Measurements from ENCODE around the gene SMIM35.
"Not testable (repeated sequence)": the region's sequence is repeated elsewhere in the genome, so short reads cannot be mapped to it uniquely, and the experiment has no call there.

Gene SMIM35

DNA sequence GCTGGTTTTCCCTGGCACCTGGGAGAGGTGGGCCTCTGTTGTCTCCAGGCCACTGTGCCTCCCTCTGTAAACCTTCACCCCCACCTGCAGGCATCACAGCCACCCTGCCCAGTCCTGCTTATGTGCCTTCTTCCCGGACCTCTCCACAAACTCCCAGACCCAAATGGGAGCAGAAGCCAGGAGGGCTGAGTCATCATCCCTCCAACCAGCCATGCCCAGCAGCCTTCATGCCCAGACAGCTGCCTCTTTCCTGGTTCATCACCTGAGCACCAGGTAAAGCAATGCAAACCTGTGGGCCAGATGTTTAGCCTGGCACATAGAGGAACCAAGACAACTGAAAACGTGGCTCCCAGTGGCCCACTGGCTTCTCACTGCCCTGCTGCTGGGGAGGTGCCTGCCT, 12.0 kb downstream of the SMIM35 start:
- H3K4me3 Mint-ChIP-seq: no peak overlapping the region
- no peak for ATAC-seq
- no peaks in the 10 kb centered on the region for H3K9me3 Mint-ChIP-seq
- no peaks in the 10 kb centered on the region for H3K36me3 Mint-ChIP-seq
- H3K4me1 Mint-ChIP-seq: peaks cover 8% of the 10 kb centered on the region
- H3K27ac Mint-ChIP-seq: no peak overlapping the region
- H3K27me3 Mint-ChIP-seq: peaks cover 59% of the 10 kb centered on the region

GRCh38 chr11:118074091-118074685, 12.6 kb downstream of the SMIM35 start:
- peaks cover 58% of the 10 kb centered on the region for H3K27me3 Mint-ChIP-seq
- ATAC-seq: no peak
- no peak overlapping the region for H3K27ac Mint-ChIP-seq
- no peaks in the 10 kb centered on the region for H3K36me3 Mint-ChIP-seq
- no peak overlapping the region for H3K4me3 Mint-ChIP-seq
- peaks cover 8% of the 10 kb centered on the region for H3K4me1 Mint-ChIP-seq
- H3K9me3 Mint-ChIP-seq: no peaks in the 10 kb centered on the region

DNA sequence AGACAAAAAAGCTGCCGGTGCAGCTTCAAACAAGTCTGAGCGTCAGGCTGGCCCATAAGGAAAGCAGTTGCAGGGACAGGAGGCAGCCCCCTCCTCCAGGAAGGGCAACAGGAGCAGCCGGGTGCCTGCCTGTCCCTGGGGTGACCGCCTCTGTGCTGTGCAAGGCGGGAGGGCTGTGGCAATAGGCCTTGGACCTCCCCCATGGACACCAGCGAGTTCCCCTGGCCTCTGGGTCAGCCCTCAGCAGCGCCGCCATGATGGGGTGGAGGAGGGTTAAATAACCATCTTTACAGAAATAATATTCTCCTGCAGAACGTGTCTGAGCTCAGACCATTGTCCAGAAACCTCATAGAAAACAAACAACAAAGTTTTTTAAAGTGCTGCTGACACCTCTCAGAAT, 13.2 kb downstream of the SMIM35 start:
- Mint-ChIP-seq H3K9me3 (no peaks in the 10 kb centered on the region), H3K4me3 (no peak overlapping the region), H3K27me3 (peaks cover 57% of the 10 kb centered on the region), H3K4me1 (peaks cover 8% of the 10 kb centered on the region), H3K36me3 (no peaks in the 10 kb centered on the region), H3K27ac (no peak overlapping the region)
- no peak for ATAC-seq

DNA sequence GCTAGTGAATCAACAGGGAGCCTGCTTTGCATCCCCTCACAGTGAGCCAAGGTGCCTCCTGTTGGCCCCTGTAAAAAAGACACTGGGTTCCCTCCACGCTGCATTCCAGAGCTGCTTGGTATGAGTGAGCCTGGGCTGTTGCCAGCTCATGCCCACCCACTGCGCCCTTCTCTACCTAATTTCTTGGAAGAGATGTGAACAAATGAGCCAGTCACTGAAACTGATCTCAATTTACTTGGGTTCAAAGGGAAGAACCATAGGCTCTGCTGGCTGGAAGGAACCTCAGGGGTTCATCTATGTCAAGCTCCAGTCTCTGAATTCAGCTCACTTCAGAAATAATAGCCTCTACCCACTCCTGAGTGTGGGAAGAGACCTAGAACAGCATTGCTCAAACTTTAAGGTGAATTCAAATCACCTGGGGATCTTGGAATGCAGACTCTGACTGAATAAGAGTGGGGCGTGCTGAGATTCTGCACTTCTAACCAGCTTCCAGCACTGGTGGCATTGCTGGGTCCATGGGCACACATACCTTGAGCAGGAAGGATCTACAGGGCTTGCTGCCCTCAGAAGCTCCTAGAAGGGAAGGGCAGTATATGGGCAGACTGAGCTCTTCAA, 15.2 kb downstream of the SMIM35 start:
- no peak for ATAC-seq
- Mint-ChIP-seq H3K9me3 (no peaks in the 10 kb centered on the region), H3K36me3 (no peaks in the 10 kb centered on the region), H3K4me3 (no peak overlapping the region), H3K4me1 (peaks cover 4% of the 10 kb centered on the region), H3K27ac (no peak overlapping the region), H3K27me3 (peaks cover 49% of the 10 kb centered on the region)

DNA sequence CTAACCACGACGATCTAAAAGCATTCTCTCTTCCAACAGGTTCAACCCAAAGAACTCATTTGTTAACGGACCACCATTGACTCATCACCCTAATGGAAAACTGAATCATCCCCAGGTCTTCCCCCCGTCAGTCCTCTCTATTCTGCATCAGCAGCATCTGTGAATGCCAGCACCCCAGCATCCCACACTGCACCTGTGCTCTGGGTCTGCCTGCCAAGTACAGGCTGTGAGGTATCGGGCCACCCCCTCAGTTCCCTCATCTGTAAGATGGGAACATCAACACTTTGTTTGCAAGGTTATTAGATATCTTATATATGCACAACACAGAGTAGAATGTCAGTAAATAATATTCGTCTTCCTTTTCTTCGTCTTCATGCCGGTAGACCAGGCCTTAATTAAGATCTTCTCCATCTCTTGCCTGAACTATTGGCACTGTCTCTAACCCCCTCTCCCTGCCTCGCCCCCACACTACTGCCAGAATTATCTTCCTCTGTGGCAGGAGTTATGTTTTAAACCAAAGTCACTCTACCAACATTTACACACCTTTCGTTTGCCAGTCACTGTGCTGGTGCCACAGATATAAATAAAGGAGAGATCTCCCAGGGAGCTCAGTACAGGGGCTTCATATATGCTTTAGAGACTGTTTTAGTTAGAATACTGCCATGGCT, 17.7 kb downstream of the SMIM35 start:
- peaks cover 32% of the 10 kb centered on the region for H3K27me3 Mint-ChIP-seq
- H3K27ac Mint-ChIP-seq: no peak overlapping the region
- ATAC-seq: no peak
- no peak overlapping the region for H3K4me3 Mint-ChIP-seq
- H3K9me3 Mint-ChIP-seq: no peaks in the 10 kb centered on the region
- H3K36me3 Mint-ChIP-seq: no peaks in the 10 kb centered on the region
- no peaks in the 10 kb centered on the region for H3K4me1 Mint-ChIP-seq

DNA sequence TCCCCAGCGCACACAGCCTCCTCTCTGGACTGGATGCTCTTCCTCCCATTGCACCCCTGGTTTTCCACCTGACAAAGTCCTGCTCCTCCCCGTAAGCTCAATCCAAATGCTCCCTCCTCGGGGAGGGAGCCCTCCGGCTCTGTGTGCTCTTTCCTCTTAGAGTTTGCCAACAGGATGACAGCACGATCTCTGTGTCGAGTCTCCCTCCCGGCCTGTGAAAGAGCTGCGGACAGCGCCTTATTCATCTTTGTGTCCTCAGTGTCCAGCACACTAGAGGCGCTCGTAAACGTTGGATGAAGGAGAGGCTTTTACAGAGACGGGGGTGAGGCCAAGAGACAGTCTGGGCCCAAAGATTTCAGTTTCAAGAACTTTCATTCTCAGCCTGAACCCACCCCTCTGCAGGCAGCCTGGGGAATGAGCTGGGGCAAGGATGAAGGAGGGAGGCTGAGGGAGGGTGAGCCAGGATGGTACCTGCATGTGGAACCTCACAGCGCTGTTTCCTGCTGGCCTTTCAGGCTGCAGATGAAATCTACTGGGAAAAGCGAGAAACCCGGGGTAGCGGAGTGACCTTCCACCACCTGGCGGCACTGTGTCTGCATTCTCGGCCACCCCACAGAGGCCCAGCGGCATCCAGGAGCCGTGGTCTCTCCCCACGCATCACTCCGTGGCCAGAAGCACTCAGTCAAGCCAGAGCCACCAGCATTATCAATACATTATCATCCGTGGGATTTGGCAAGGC, 18.4 kb downstream of the SMIM35 start:
- Mint-ChIP-seq H3K4me3 (no peak overlapping the region), H3K4me1 (no peaks in the 10 kb centered on the region), H3K27me3 (peaks cover 28% of the 10 kb centered on the region), H3K36me3 (no peaks in the 10 kb centered on the region), H3K9me3 (no peaks in the 10 kb centered on the region), H3K27ac (no peak overlapping the region)
- ATAC-seq: no peak

DNA sequence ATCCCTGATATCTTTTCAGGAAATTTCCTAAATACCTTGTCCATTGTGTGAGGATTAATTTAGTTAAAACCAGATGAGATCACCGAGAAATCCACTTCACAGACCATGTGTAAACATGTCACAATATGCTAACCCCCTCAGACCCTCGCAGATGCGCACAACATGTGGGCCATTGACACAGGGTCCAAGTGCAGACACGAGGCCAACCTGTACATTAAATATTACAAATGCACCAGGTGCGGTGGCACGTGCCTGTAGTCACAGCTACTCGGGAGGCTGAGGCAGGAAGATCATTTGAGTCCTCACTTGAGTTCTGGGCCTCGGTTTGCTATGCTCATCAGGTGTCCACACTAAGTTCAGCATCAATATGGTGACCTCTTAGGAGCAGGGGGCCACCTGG, 19.8 kb downstream of the SMIM35 start:
- no peaks in the 10 kb centered on the region for H3K9me3 Mint-ChIP-seq
- no peaks in the 10 kb centered on the region for H3K4me1 Mint-ChIP-seq
- H3K27me3 Mint-ChIP-seq: peaks cover 28% of the 10 kb centered on the region
- no peaks in the 10 kb centered on the region for H3K36me3 Mint-ChIP-seq
- H3K27ac Mint-ChIP-seq: no peak overlapping the region
- no peak overlapping the region for H3K4me3 Mint-ChIP-seq
- no peak for ATAC-seq

DNA sequence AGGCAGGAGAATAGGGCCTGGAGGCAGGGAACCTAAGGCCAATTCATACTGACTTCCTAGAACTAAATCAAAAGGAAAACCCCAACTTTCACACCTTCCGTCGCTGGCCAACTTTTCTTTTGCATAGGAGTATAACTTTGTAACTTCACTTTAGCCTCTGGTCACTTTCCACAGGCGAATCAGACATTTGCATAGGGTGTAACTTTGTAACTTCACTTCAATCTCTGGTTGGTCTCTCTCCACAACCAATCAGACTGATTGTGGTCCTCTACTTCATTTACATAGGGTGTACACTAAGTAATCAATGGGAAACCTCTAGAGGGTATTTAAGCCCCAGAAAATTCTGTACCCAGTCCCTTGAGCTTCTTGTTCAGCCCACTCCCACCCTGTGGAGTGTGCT, 21.4 kb downstream of the SMIM35 start:
- Mint-ChIP-seq H3K4me1 (no peaks in the 10 kb centered on the region), H3K4me3 (no peak overlapping the region), H3K36me3 (no peaks in the 10 kb centered on the region), H3K9me3 (no peaks in the 10 kb centered on the region), H3K27me3 (peaks cover 28% of the 10 kb centered on the region), H3K27ac (no peak overlapping the region)
- no peak for ATAC-seq

- Mint-ChIP-seq H3K4me3 (no peak overlapping the region), H3K27ac (no peak overlapping the region)
These were observed 21.8 kb downstream of the SMIM35 start for GRCh38 chr11:118064956-118065355.

DNA sequence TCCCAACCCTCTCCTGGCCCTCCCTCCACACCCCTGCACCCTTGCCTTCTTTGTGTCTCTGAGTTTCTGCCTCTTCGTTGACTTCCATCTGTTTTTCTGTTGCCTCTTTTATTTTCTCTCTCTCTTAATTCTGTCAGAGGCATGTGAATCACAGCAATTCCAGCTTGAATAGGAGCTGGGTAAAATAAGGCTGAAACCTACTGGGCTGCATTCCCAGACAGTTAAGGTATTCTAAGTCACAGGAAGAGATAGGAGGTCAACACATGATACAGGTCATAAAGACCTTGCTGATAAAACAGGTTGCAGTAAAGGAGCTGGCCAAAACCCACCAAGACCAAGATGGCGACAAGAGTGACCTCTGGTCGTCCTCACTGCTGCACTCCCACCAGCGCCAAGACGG, 24.1 kb downstream of the SMIM35 start:
- ATAC-seq, H3K27ac Mint-ChIP-seq, H3K4me3 Mint-ChIP-seq, H3K4me1 Mint-ChIP-seq, H3K36me3 Mint-ChIP-seq, H3K9me3 Mint-ChIP-seq: not testable (repeated sequence)
- peaks cover 14% of the 10 kb centered on the region for H3K27me3 Mint-ChIP-seq

More at GRCh38 chr11:118064956-118065355, 21.8 kb downstream of the SMIM35 start:
- H3K27me3 Mint-ChIP-seq: peaks cover 28% of the 10 kb centered on the region
- no peak for ATAC-seq
- H3K36me3 Mint-ChIP-seq: no peaks in the 10 kb centered on the region
- H3K9me3 Mint-ChIP-seq: no peaks in the 10 kb centered on the region
- no peaks in the 10 kb centered on the region for H3K4me1 Mint-ChIP-seq

DNA sequence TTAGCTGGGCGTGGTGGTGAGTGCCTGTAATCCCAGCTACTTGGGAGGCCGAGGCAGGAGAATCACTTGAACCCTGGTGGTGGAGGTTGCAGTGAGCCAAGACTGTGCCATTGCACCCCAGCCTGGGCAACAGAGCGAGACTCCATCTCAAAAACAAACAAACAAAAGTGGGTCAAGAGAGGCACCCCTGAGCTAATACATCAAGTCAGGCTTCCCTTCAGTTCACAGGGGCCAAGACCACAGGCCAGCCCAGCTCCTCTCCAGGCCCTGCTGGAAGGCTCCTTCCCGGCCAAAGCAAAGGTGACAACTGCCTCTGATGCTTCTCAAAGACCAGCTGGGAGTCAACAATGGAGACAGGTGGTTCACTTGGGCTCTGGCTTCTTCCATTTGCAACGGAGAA, 24.6 kb downstream of the SMIM35 start:
- H3K36me3 Mint-ChIP-seq, H3K4me3 Mint-ChIP-seq, H3K4me1 Mint-ChIP-seq, H3K9me3 Mint-ChIP-seq, ATAC-seq, H3K27ac Mint-ChIP-seq: not testable (repeated sequence)
- H3K27me3 Mint-ChIP-seq: peaks cover 18% of the 10 kb centered on the region

GRCh38 chr11:118061586-118062125, 25.1 kb downstream of the SMIM35 start:
- H3K27me3 Mint-ChIP-seq: peaks cover 23% of the 10 kb centered on the region
- no peak for ATAC-seq
- H3K9me3 Mint-ChIP-seq: no peaks in the 10 kb centered on the region
- no peak overlapping the region for H3K4me3 Mint-ChIP-seq
- no peaks in the 10 kb centered on the region for H3K36me3 Mint-ChIP-seq
- H3K4me1 Mint-ChIP-seq: no peaks in the 10 kb centered on the region
- no peak overlapping the region for H3K27ac Mint-ChIP-seq

GRCh38 chr11:118060869-118061268, 25.9 kb downstream of the SMIM35 start:
- no peak overlapping the region for H3K4me3 Mint-ChIP-seq
- H3K36me3 Mint-ChIP-seq: no peaks in the 10 kb centered on the region
- no peak overlapping the region for H3K27ac Mint-ChIP-seq
- H3K27me3 Mint-ChIP-seq: peaks cover 23% of the 10 kb centered on the region
- ATAC-seq: no peak
- H3K4me1 Mint-ChIP-seq: no peaks in the 10 kb centered on the region
- H3K9me3 Mint-ChIP-seq: no peaks in the 10 kb centered on the region

GRCh38 chr11:118060081-118060661, 26.6 kb downstream of the SMIM35 start:
- Mint-ChIP-seq H3K4me1 (no peaks in the 10 kb centered on the region), H3K27ac (no peak overlapping the region), H3K9me3 (no peaks in the 10 kb centered on the region), H3K27me3 (peaks cover 27% of the 10 kb centered on the region), H3K36me3 (no peaks in the 10 kb centered on the region), H3K4me3 (no peak overlapping the region)
- ATAC-seq: no peak

GRCh38 chr11:118059246-118059940, 27.4 kb downstream of the SMIM35 start:
- ATAC-seq: no peak
- Mint-ChIP-seq H3K36me3 (no peaks in the 10 kb centered on the region), H3K4me1 (no peaks in the 10 kb centered on the region), H3K4me3 (no peak overlapping the region), H3K27me3 (peaks cover 27% of the 10 kb centered on the region), H3K27ac (no peak overlapping the region), H3K9me3 (no peaks in the 10 kb centered on the region)
